Testis (tissue), 3 donors: ENCODE data around the gene LSM7. TPM values are rescaled to one million over a fixed set of nuclear protein-coding genes. Genes with fewer than 3 reads are reported as not detected.

Experiments
- DNase-seq: peaks from one replicate; pipeline ENCODE4 v3.0.0-alpha.2; 2019
- H3K27ac ChIP-seq, 2 donors: fragments of 200-600 bp; sonication (generic); one replicate each; pipeline ENCODE4 v1.5.1; 2019
- H3K27me3 ChIP-seq: fragments of 200-600 bp; sonication (generic); one replicate; pipeline ENCODE4 v1.5.1; 2019
- H3K36me3 ChIP-seq: fragments of 200-600 bp; sonication (generic); one replicate; pipeline ENCODE4 v1.5.1; 2017; ENCODE audit warnings: low read depth; ENCODE audit errors: missing control alignments
- H3K4me1 ChIP-seq: fragments of 200-600 bp; sonication (generic); one replicate; pipeline ENCODE4 v1.5.1; 2019
- H3K4me3 ChIP-seq, 2 donors: fragments of 200-600 bp; sonication (generic); one replicate each; pipeline ENCODE4 v1.5.1; 2017 to 2019
- H3K9me3 ChIP-seq: fragments of 200-600 bp; sonication (generic); one replicate; pipeline ENCODE4 v1.5.1; 2017
- CTCF ChIP-seq, 3 experiments: fragments of 450-650 bp in 2 of 3; fragments of 200-600 bp in 1 of 3; sonication (generic) in 1 of 3; IDR thresholded peaks; one replicate each; pipeline ENCODE4 v1.5.1; 2016 to 2019; ENCODE audit warnings: antibody characterized with exemption in 3 of 3, mild to moderate bottlenecking in 2 of 3, moderate library complexity in 1 of 3
- POLR2A ChIP-seq: fragments of 450-650 bp; IDR thresholded peaks from one replicate; pipeline ENCODE4 v1.6.1; 2017; ENCODE audit warnings: antibody characterized with exemption, mild to moderate bottlenecking, moderate library complexity
- WGBS, 2 donors: methylation state at CpG; one replicate each; pipeline ENCODE4 v1.1.5; 2018; 5-methylcytosine and 5-hydroxymethylcytosine counted together
- intact Hi-C: fragments of 100-400 bp; cut with DNase I; formaldehyde crosslinking; loops from one replicate; pipeline ENCODE4 v1.15.1; 2023; ENCODE audit warnings: low total_unique reads
- polyA plus RNA-seq: library from polyadenylated mRNA; stranded (reverse); fragments of 350-450 nt; fragmentation: Illumina TruSeq; extraction: RNeasy Lipid Tissue Mini Kit (QIAGEN cat#74804); gene quantifications from one replicate; pipeline ENCODE4 v1.2.3, GENCODE V29; 2014; ENCODE audit warnings: low read depth, low replicate concordance; ENCODE audit not compliant: insufficient read depth
- total RNA-seq, 2 donors: library from RNA; depleted of rRNA; stranded (reverse); fragments of >200 nt; gene quantifications; one replicate each; pipeline ENCODE4 v1.2.3, GENCODE V29; 2016

The LSM7 gene
- total and polyA plus RNA-seq, 3 donors from 2014 or later, result 80.7 to 179 (median 163) TPM

DNA sequence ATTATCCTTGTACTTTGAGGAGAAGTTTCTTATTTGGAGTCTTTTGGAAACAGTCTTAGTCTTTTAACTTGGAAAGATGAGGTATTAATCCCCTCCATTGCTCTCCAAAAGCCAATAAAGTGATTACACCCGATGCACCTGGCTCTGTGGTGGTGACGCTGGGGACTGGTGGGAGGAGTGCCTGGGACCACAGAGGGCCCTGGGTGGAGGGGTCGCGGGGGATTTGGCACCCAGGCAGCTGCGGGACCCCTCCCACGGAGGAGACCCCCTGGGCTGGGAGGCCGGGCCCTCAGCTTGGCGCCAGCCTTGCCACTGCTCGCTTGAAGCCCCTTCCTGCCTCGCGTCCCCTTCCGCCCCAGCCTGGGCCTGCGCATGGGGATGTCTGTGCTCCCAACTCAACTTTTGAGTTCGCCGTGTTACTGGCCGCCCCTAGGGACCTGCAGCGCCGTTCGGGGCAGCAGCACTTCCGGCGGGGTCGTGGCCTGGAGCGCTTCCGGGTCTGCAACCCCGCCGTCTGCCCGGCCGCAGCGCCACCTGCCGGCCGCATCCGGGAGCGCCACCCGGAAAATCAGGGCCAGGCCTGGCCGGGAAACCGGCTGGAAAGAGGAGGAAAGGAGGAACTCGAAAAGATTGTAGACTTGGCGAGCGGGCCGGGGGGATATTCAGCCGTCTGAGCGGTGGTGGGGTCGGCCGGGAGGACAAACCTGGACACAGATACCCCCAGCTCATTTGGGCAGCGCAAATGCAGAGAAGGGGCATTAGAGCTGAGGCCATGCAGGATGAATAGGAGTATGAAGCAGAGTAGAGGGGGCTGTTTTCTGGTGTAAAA, 54.8 kb downstream of the LSM7 start:
- peak overlapping the region; percentile 29 to 72 for H3K27ac ChIP-seq
- H3K27me3 ChIP-seq, result no peaks in the 10 kb centered on the region
- TF ChIP-seq POLR2A (no peak), CTCF (IDR thresholded peaks at IDR 0.05) (peak; percentile 97 to 99 (median 98))
- 8 to 10% methylated on average over 18 to 45 of the region's 45 CpGs for WGBS, 2 donors
- peak overlapping the region in 1 of 2 donors; percentile 29 for H3K4me3 ChIP-seq
- H3K9me3 ChIP-seq, result no peaks in the 10 kb centered on the region
- intact Hi-C loops, result loop anchor here (5.0 to 10.0 kb wide), 3 partner anchors 41 to 121 kb away; partner anchors contain the start of gene AP3D1
- H3K4me1 ChIP-seq, result peaks cover 59% of the 10 kb centered on the region
- peak; percentile 78 for DNase-seq
- no peaks in the 10 kb centered on the region for H3K36me3 ChIP-seq

Other genes with a start within 250 kb of the LSM7 start
- 10 to 100 TPM; 22.8 to 31.6 TPM for gene MOB3A, start 232.3 kb downstream of the LSM7 start, total RNA-seq
- gene MOB3A, start 232.3 kb downstream of the LSM7 start, polyA plus RNA-seq, result 17.8 TPM
- 100 to 1,000 TPM; 208 to 276 TPM for gene IZUMO4, start 231.7 kb downstream of the LSM7 start, total RNA-seq
- 796 TPM for gene IZUMO4, start 231.7 kb downstream of the LSM7 start, polyA plus RNA-seq
- 100 to 1,000 TPM; 201 to 204 TPM for gene AP3D1, start 177.0 kb downstream of the LSM7 start, total RNA-seq
- gene AP3D1, start 177.0 kb downstream of the LSM7 start, polyA plus RNA-seq, result 134 TPM
- gene DOT1L, start 164.7 kb downstream of the LSM7 start, total RNA-seq, result 100 to 1,000 TPM; 128 to 147 TPM
- 183 TPM for gene DOT1L, start 164.7 kb downstream of the LSM7 start, polyA plus RNA-seq
- gene PLEKHJ1, start 92.3 kb downstream of the LSM7 start, total RNA-seq, result 100 to 1,000 TPM; 126 to 153 TPM
- 111 TPM for gene PLEKHJ1, start 92.3 kb downstream of the LSM7 start, polyA plus RNA-seq
- gene SF3A2, start 91.8 kb downstream of the LSM7 start, total RNA-seq, result 100 to 1,000 TPM; 102 to 122 TPM
- 117 TPM for gene SF3A2, start 91.8 kb downstream of the LSM7 start, polyA plus RNA-seq
- gene AMH, start 79.3 kb downstream of the LSM7 start, total RNA-seq, result 100 to 1,000 TPM; 180 to 268 TPM
- gene AMH, start 79.3 kb downstream of the LSM7 start, polyA plus RNA-seq, result 50.8 TPM
- gene JSRP1, start 72.2 kb downstream of the LSM7 start, total RNA-seq, result 1 to 10 TPM; 2.2 to 2.6 TPM
- 4.6 TPM for gene JSRP1, start 72.2 kb downstream of the LSM7 start, polyA plus RNA-seq
- gene PEAK3, start 46.4 kb downstream of the LSM7 start, total RNA-seq, result under 1 TPM; 0.37 to 0.55 TPM
- gene PEAK3, start 46.4 kb downstream of the LSM7 start, polyA plus RNA-seq, result 0.16 TPM
- 1 to 10 TPM; 2.1 to 3.5 TPM for gene LINGO3, start 20.4 kb downstream of the LSM7 start, total RNA-seq
- 0.45 TPM for gene LINGO3, start 20.4 kb downstream of the LSM7 start, polyA plus RNA-seq
- 100 to 1,000 TPM; 158 to 215 TPM for gene SPPL2B, start 98 bp upstream of the LSM7 start, total RNA-seq
- gene SPPL2B, start 98 bp upstream of the LSM7 start, polyA plus RNA-seq, result 132 TPM
- 1 to 10 TPM; 8.4 to 9.8 TPM for gene TMPRSS9, start 31.7 kb upstream of the LSM7 start, total RNA-seq
- 3.5 TPM for gene TMPRSS9, start 31.7 kb upstream of the LSM7 start, polyA plus RNA-seq
- gene TIMM13, start 99.0 kb upstream of the LSM7 start, total RNA-seq, result 10 to 100 TPM; 57.5 to 60.6 TPM
- gene TIMM13, start 99.0 kb upstream of the LSM7 start, polyA plus RNA-seq, result 66.6 TPM
- gene LMNB2, start 128.4 kb upstream of the LSM7 start, total RNA-seq, result 10 to 100 TPM; 69.4 to 69.7 TPM
- 77.4 TPM for gene LMNB2, start 128.4 kb upstream of the LSM7 start, polyA plus RNA-seq
- gene GADD45B, start 147.5 kb upstream of the LSM7 start, total RNA-seq, result 10 to 100 TPM; 30.5 to 59.7 TPM
- 16.9 TPM for gene GADD45B, start 147.5 kb upstream of the LSM7 start, polyA plus RNA-seq